Astrocyte of the spinal cord (primary cell): ENCODE measurements around the gene ARF1.

Experiments
- DNase-seq: peaks from one replicate; pipeline ENCODE4 v3.0.0; 2011; ENCODE audit warnings: low read depth, low spot score
- H3K4me3 ChIP-seq: 2 replicates; pipeline ENCODE4 v1.5.1; 2011; ENCODE audit warnings: low read depth, mild to moderate bottlenecking, low read length, moderate library complexity
- CTCF ChIP-seq: IDR thresholded peaks from 2 replicates; pipeline ENCODE4 v1.5.1; 2012; ENCODE audit warnings: low read depth, mild to moderate bottlenecking, low read length, inconsistent platforms
- in situ Hi-C: cut with HindIII; loops from 2 replicates; pipeline ENCODE4 v1.10.0; 2017; ENCODE audit warnings: low sequenced_read_pairs

ARF1 gene

GRCh38 chr1:228081578-228082213 lies 812 bp upstream of the ARF1 start:
- no peak for DNase-seq
- in situ Hi-C loops: no loop called here
- peak overlapping the region; percentile 76 for H3K4me3 ChIP-seq
- no peak for TF ChIP-seq CTCF

- H3K4me3 ChIP-seq: peak overlapping the region; percentile 91
- in situ Hi-C loops: no loop called here
- DNase-seq: no peak
- no peak for TF ChIP-seq CTCF
Measured at GRCh38 chr1:228082918-228083870, 686 bp downstream of the ARF1 start.

- TF ChIP-seq CTCF: no peak
- in situ Hi-C loops: no loop called here
- DNase-seq: peak; percentile 8
- peak overlapping the region; percentile 91 for H3K4me3 ChIP-seq
Measured at GRCh38 chr1:228083871-228084278, 1.4 kb downstream of the ARF1 start.

GRCh38 chr1:228084325-228084724 lies 1.8 kb downstream of the ARF1 start:
- peak overlapping the region; percentile 91 for H3K4me3 ChIP-seq
- peak; percentile 56 for DNase-seq
- in situ Hi-C loops: no loop called here
- TF ChIP-seq CTCF: no peak

- no peak for TF ChIP-seq CTCF
- peak overlapping the region; percentile 91 for H3K4me3 ChIP-seq
- no peak for DNase-seq
- in situ Hi-C loops: no loop called here
Measured at GRCh38 chr1:228084797-228085196, 2.3 kb downstream of the ARF1 start.

DNA sequence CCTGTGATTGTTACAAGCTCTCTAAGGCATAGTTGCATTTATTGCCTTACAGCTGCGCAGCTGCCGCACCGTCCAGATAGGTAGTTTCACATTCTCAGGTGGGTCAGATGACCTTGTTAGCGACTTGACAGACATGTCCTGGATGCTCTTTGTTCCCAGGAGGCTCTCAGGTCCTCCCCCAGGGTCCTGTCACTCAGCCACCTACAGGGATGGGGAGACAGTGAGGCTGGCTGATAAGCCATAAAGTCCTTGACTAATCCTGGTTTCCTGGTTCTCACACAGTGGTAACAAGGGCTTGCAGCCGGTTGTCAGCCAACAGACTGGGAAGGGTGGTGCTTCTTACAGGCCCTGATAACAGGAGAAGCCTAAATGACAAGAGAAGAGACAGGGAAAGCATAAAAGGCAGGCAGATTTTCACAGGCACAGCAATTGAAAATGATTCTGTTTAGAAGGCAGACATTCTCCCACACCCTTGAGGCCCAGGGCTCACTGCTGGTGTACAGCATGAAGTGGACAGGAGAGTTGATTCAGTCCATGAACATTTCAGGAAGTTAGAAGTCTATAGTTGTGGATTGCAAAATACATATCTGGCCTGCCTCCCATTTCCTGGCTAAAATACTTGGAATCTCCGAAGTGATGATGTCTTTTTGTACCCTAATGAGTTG lies 2.9 kb downstream of the ARF1 start:
- in situ Hi-C loops: no loop called here
- DNase-seq: peak; percentile 29
- no peak for TF ChIP-seq CTCF
- H3K4me3 ChIP-seq: no peak overlapping the region
